Testis (tissue), 3 donors: ENCODE measurements around the gene C11orf91. TPM values are rescaled to one million over a fixed set of nuclear protein-coding genes. Genes with fewer than 3 reads are reported as not detected.

Experiments used
- DNase-seq: peaks from one replicate; pipeline ENCODE4 v3.0.0-alpha.2; 2019
- H3K27ac ChIP-seq, 2 donors: fragments of 200-600 bp; sonication (generic); one replicate each; pipeline ENCODE4 v1.5.1; 2019
- H3K27me3 ChIP-seq: fragments of 200-600 bp; sonication (generic); one replicate; pipeline ENCODE4 v1.5.1; 2019
- H3K36me3 ChIP-seq: fragments of 200-600 bp; sonication (generic); one replicate; pipeline ENCODE4 v1.5.1; 2017; ENCODE audit warnings: low read depth; ENCODE audit errors: missing control alignments
- H3K4me1 ChIP-seq: fragments of 200-600 bp; sonication (generic); one replicate; pipeline ENCODE4 v1.5.1; 2019
- H3K4me3 ChIP-seq, 2 donors: fragments of 200-600 bp; sonication (generic); one replicate each; pipeline ENCODE4 v1.5.1; 2017 to 2019
- H3K9me3 ChIP-seq: fragments of 200-600 bp; sonication (generic); one replicate; pipeline ENCODE4 v1.5.1; 2017
- POLR2A ChIP-seq: fragments of 450-650 bp; IDR thresholded peaks from one replicate; pipeline ENCODE4 v1.6.1; 2017; ENCODE audit warnings: antibody characterized with exemption, mild to moderate bottlenecking, moderate library complexity
- WGBS, 2 donors: methylation state at CpG; one replicate each; pipeline ENCODE4 v1.1.5; 2018; 5-methylcytosine and 5-hydroxymethylcytosine counted together
- intact Hi-C: fragments of 100-400 bp; cut with DNase I; formaldehyde crosslinking; loops from one replicate; pipeline ENCODE4 v1.15.1; 2023; ENCODE audit warnings: low total_unique reads
- polyA plus RNA-seq: library from polyadenylated mRNA; stranded (reverse); fragments of 350-450 nt; fragmentation: Illumina TruSeq; extraction: RNeasy Lipid Tissue Mini Kit (QIAGEN cat#74804); gene quantifications from one replicate; pipeline ENCODE4 v1.2.3, GENCODE V29; 2014; ENCODE audit warnings: low read depth, low replicate concordance; ENCODE audit not compliant: insufficient read depth
- total RNA-seq, 2 donors: library from RNA; depleted of rRNA; stranded (reverse); fragments of >200 nt; gene quantifications; one replicate each; pipeline ENCODE4 v1.2.3, GENCODE V29; 2016
- TF ChIP-seq, protein P1 (sequence below), 3 experiments: fragments of 450-650 bp in 2 of 3; fragments of 200-600 bp in 1 of 3; sonication (generic) in 1 of 3; IDR thresholded peaks; one replicate each; pipeline ENCODE4 v1.5.1; 2016 to 2019; ENCODE audit warnings: antibody characterized with exemption in 3 of 3, mild to moderate bottlenecking in 2 of 3, moderate library complexity in 1 of 3

The C11orf91 gene
- total and polyA plus RNA-seq, 3 donors from 2014 or later: 0.81 to 12.8 TPM; not detected in 1

DNA sequence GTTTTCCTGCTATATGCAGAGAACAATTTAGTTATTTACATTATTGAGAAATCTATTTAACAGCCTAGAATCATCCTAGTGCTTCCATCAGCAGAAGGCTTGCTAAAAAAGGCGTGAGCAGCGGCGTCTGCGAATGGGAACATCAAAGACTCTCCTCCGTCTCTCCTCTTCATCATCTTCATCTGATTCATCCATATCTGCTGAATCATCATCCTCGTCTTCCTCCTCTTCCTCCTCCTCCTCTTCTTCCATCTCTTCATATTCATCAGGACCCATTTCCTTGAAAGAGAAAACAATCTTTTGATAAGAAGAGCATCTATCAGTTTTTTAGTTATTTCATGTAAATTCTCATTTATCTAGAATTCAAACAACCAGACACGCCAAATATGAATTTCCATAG, 41.2 kb upstream of the C11orf91 start:
- no peak for DNase-seq
- intact Hi-C loops: no loop called here

DNA sequence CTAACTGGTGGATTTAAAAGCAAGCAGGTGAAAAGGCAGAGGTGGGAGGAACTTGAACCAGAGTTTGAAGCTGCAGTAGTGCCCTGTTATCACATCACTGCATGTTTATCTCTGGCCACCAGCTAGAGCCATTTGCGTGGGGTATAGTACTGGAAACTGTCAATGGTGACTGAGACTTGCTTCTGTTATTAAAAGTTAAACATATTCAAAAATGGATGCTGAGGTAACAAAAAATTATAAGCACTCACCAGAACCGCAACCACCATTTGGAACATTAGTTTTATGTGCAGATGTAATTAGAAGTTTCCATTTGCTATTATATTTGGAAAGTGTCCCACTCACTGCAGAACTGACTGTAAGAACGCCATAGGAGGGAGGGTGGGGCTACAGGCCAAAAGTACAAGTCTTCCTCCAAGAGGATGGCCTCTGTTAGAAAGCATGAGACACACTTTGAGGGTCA, 36.8 kb upstream of the C11orf91 start:
- intact Hi-C loops: no loop called here
- Histone ChIP-seq H3K4me3 (no peak overlapping the region), H3K36me3 (no peaks in the 10 kb centered on the region), H3K27me3 (no peaks in the 10 kb centered on the region), H3K27ac (peak overlapping the region in 1 of 2 donors; percentile 96), H3K9me3 (no peaks in the 10 kb centered on the region), H3K4me1 (peaks cover 17% of the 10 kb centered on the region)
- 29 to 31% methylated on average over 3 of the region's 3 CpGs for WGBS, 2 donors
- DNase-seq: no peak
- TF ChIP-seq POLR2A: no peak
- TF ChIP-seq, protein P1, sequence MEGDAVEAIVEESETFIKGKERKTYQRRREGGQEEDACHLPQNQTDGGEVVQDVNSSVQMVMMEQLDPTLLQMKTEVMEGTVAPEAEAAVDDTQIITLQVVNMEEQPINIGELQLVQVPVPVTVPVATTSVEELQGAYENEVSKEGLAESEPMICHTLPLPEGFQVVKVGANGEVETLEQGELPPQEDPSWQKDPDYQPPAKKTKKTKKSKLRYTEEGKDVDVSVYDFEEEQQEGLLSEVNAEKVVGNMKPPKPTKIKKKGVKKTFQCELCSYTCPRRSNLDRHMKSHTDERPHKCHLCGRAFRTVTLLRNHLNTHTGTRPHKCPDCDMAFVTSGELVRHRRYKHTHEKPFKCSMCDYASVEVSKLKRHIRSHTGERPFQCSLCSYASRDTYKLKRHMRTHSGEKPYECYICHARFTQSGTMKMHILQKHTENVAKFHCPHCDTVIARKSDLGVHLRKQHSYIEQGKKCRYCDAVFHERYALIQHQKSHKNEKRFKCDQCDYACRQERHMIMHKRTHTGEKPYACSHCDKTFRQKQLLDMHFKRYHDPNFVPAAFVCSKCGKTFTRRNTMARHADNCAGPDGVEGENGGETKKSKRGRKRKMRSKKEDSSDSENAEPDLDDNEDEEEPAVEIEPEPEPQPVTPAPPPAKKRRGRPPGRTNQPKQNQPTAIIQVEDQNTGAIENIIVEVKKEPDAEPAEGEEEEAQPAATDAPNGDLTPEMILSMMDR (IDR thresholded peaks at IDR 0.05): no peak

More for the DNA sequence above, 41.2 kb upstream of the C11orf91 start:
- Histone ChIP-seq H3K4me3 (no peak overlapping the region), H3K4me1 (peaks cover 8% of the 10 kb centered on the region), H3K36me3 (no peaks in the 10 kb centered on the region), H3K27me3 (no peaks in the 10 kb centered on the region), H3K9me3 (no peaks in the 10 kb centered on the region), H3K27ac (no peak overlapping the region)
- WGBS, 2 donors: 83 to 85% methylated on average over 7 of the region's 7 CpGs
- no peak for TF ChIP-seq POLR2A
- TF ChIP-seq, protein P1 (IDR thresholded peaks at IDR 0.05): no peak

DNA sequence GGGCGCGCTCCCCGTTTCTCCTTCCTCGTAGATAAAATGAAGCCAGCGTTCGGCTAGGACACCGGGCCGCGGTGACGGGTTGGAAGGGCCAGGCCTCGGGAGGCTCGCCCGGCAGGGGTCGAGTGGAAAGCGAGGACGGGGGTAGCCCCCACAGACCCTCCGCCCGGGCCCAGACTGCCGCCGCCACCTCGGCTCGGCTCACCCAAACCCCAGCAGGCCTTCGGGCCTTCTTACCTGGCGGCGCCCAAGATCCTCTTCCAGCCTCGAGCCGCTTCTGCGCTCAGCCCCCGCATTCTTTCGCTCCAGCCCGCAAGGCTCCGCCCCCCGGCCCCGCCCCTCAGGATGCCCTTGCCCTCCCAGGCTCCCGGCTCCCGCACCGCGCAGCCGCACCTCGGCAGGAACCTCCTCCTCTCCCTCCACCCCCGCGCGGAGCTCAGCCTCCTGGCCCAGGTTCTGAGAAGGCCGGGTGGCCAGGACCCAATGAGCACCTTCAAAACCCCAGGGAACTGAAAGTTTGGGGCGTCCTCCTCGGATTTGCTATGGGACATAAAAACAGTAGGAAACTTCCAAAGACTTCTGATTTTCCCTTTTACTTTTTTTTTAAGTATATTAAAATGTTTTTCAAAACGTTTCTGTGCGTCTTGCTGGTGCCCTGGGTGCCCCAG, 35.7 kb upstream of the C11orf91 start, which contains the start of gene CD59:
TSS of gene CD59 (minus strand) at position 276 of the 665 bp plus-strand sequence. CDS start 13,978 bp downstream, outside the sequence.
- Histone ChIP-seq H3K27me3 (no peaks in the 10 kb centered on the region), H3K36me3 (no peaks in the 10 kb centered on the region), H3K4me3 (peak within 1 kb of the TSS; percentile 90 to 95), H3K4me1 (peaks cover 17% of the 10 kb centered on the region), H3K27ac (peak within 1 kb of the TSS; percentile 83 to 96), H3K9me3 (no peaks in the 10 kb centered on the region)
- peak; percentile 60 for TF ChIP-seq POLR2A
- TF ChIP-seq, protein P1 (IDR thresholded peaks at IDR 0.05): no peak
- peak; percentile 97 for DNase-seq
- intact Hi-C loops: no loop called here
- 0 to 2% methylated on average over 8 to 39 of the region's 48 CpGs for WGBS, 2 donors

DNA sequence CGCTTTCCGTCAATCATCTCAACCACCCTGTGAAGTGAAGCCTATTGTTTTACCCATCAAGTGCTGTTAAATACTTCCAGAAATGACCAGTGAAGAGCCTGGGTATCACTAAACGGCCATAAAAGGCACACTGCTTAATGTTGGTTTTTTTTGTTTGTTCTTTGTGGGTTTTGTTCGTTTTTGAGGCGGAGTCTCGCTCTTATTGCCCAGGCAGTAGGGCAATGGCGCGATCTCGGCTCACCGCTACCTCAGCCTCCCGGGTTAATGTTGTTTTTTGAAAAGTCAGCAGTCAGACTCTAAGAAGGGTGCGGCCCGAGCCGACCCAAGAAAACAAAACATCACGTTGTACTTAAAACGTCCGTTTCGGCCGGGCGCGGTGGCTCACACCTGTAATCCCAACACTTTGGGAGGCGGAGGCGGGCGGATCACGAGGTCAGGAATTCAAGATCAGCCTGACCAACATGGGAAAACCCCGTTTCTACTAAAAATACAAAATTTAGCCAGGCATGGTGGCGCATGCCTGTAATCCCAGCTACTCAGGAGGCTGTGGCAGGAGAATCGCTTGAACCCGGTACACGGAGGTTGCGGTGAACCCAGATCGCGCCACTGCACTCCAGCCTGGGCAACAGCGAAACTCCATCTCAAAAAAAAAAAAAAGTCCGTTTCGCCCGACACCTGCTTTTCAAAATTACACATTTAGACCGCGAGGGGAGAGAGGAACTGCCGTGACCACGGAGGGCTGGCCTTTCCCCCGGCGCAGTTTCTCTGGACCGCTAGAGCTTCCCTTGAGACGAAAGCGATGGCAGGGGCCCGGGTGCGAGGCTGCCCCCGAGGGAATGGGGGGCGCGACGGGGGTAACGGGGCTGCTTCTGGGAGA, 34.9 kb upstream of the C11orf91 start:
- no peaks in the 10 kb centered on the region for H3K9me3 ChIP-seq
- H3K27me3 ChIP-seq: no peaks in the 10 kb centered on the region
- TF ChIP-seq, protein P1 (IDR thresholded peaks at IDR 0.05): peak in 1 of 3 experiments; percentile 6
- no peak for TF ChIP-seq POLR2A
- intact Hi-C loops: no loop called here
- peak overlapping the region; percentile 90 to 95 for H3K4me3 ChIP-seq
- DNase-seq: peak; percentile 44
- H3K27ac ChIP-seq: peak overlapping the region; percentile 83 to 96
- no peaks in the 10 kb centered on the region for H3K36me3 ChIP-seq
- peaks cover 17% of the 10 kb centered on the region for H3K4me1 ChIP-seq
- WGBS, 2 donors: 1% methylated on average over 48 to 53 of the region's 53 CpGs
